Effector CD4-positive, alpha-beta T cell (primary cell): Measurements from ENCODE around the gene PPM1H.
"Not testable (repeated sequence)": the region's sequence is repeated elsewhere in the genome, so short reads cannot be mapped to it uniquely, and the experiment has no call there.

Source experiments
- DNase-seq: peaks from one replicate; pipeline ENCODE4 v3.0.0-alpha.2; 2020

Gene PPM1H

DNA sequence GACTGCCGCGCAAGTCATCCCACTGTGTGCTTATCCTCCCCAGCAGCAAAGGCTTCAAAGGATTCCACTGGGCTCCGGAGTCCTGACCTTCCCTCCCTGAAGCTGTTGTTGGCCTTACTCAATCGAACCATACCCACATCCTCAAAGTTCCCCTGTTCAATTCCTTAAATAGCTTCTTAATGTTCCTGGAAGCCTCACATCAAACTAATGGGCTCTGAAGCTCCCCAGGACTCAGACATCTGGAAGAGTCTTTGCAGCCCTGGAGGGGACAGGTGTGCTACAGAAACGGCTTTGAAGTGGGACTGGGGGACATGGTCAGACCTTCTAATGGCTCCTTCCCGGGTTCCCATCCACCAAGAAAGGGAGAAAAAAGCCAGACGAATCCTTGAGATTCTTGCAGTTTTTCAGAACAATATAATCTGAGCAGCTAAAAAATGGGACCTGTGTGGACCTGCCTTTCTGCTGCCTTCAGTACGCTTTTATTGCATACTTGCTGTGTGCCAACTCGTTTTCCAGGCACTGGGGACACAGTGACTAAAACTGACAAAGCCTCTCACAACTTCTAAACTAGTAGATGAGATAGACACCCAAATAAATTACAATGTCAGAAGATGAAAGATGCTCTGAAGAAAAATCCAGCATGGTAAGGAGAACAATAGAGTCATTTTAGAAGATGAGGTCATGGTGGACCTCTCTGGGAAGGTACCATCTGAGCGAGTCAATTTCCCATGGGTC lies 263.8 kb downstream of the PPM1H start:
- DNase-seq, result no peak

DNA sequence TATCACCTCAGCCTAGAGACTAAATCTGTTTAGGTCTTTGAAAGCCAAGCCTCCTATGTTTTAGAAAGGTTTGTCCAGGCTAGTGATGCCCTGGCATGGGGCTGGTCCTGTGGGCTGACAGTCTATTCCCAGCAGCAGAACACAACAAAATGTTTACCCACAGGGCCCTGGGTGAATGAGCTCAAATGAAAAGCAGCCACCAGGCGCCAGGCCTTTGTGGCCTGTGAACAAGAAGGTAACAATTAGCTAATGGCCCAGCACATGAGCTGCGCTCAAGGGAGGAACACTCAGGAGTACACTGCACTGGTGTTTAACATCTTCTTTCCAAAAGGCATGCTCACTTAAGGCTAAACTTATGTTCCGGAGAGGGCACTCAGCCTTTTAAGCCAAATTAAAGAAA lies 266.2 kb downstream of the PPM1H start:
- DNase-seq, result no peak

GRCh38 chr12:62664951-62665350 lies 270.0 kb downstream of the PPM1H start:
- not testable (repeated sequence) for DNase-seq

GRCh38 chr12:62660756-62661155 lies 274.2 kb downstream of the PPM1H start:
- no peak for DNase-seq

- no peak for DNase-seq
Measured at GRCh38 chr12:62659453-62660295, 275.3 kb downstream of the PPM1H start.

- DNase-seq, result no peak
Measured at GRCh38 chr12:62658910-62659309, 276.0 kb downstream of the PPM1H start.

GRCh38 chr12:62657363-62657632 lies 277.7 kb downstream of the PPM1H start:
- no peak for DNase-seq

DNA sequence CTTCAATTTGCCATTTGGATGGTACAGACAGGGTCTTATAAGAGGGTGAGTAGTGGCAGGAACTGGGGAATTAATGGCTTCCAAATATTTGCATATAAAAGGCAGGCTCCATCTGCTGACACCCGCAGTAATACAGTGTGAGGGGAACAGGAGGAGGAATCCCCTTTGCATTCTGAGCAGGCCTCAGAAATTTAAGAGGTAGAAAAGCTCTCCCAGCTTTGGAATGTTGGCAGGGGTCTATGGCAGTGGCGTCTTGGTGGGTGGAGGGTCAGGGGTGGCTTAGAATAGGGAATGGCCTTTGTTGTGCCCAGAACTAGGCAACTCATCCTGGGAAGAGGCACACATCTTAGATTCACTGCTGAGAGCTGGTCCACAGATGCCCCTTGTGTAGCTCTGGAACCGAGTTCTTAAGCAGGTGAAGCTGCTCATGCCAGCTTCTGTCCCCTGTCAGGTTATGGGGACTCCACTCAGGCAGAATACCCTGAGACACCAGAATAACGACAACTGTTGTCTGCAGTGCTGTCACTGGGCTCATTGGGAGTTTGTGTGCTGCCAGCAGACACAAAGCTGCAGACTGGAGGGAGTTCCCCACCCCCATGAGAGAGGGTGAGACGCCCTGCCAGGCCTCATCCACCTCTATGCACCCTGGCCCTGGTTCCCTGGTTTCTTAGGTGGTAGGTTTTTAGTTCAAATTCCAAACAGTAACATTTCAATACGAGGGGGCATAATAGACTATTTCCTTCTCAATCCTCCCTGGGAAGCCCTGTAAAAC lies 278.2 kb downstream of the PPM1H start:
- no peak for DNase-seq

- no peak for DNase-seq
Measured at GRCh38 chr12:62655666-62656151, 279.2 kb downstream of the PPM1H start.

DNA sequence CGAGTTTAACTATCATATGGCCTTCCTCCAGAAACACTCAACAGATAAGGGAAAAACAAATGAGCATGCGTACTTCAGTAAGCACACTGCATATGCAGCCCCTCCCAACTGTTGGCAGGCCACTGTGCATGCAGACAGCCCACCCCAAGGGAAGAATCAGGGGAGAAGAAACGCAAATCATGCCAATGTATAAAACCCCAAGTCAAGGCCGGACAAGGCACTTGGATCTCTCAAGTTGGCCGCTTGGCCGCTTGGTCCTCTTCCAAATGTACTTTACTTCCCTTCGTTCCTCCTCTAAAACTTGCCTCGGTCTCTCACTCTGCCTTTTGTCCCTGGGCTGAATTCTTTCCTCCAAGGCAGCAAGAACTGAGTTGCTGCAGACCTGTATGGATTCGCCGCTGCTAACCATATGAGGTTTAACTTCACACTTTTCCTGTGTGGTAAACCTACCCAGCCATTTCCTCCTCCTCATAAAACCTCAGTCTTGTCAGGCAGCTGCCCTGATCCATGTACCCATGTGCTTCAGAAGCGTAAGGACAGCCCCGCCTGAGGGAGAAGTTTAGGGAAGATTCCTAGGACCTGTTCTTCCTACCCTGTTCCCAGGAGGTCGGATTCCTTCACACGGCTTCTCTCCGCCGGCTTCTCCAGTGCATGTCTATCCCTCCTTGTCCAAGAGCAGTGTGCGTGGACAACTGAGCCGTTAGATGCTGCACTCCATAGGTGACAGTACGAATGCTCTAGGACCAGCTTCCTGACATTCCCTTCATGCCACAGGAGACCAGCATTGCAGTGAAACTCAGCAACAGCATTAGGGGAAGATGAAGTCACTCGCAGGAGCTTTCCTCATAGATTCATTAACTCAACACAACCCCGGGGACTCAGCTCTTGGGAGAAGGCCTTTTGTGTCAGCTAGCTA lies 280.4 kb downstream of the PPM1H start:
- no peak for DNase-seq

DNA sequence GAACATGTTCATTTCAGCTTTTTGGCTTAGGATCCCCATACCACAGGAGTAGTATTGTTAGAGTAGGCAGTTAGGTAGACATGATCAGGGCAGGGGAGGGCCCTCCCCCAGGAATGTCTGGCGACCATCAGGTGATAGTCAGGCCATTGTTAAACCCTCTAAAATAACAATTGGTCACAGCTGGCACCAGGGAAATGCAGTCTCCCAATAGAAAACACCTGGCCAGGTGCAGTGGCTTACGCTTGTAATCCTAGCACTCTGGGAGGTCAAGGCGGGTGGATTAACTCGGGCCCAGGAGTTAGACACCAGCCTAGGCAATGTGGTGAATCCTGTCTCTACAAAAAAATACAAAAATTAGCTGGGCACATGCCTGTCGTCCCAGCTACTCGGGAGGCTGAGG lies 281.2 kb downstream of the PPM1H start:
- no peak for DNase-seq

- DNase-seq, result no peak
Measured at GRCh38 chr12:62653304-62653703, 281.6 kb downstream of the PPM1H start.

DNA sequence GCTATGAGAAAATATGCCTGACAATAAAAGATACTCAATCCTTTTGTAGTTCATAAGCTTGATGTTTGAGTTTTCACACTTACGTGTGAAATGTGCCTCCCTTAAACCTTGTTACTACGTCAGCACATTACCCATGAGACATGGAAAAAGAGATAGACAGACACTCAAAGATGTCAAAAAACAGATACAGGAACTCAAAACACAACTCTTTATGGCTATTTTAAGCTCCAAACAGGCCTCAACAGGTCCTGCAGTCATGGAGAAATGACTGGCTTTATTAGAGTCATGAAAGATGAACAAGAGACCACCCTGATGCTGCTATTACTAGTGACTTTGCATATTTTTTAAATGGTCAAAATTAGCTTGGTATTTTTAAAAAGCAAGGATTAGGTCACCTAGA lies 283.8 kb downstream of the PPM1H start:
- DNase-seq, result no peak

DNA sequence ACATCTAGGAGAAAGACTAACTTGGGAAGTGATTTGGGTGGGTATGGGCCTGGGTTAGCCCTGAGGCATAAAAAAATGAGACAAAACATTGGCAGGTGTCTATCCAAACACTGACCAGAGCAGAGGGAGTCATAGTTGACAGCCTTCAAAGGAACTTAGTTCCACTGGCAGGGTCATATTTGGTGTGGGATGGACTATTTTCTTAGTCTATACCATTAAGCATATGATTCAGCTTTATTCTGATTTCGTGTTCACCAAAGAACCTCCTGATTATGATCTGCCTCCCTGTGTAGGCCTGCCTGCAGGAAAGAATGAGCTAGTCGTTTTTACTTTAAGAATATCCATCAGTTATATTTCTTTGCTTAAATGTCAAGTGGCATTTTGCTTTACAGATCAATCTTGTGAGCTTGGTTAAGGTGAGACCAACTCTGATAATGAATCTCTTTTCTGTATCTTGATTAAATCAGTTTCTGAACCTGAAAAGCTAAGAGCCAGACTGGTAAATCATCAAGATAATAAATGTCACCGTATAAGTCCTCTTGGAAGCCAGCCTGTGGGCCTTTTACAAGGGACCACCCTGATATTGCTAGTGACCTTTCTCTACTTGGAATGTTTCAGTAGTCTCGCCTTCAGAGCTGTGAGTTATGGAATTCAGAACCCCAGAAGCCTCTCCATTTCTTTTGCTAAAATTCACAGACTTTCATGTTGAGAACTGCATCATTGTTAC lies 285.4 kb downstream of the PPM1H start:
- no peak for DNase-seq

DNA sequence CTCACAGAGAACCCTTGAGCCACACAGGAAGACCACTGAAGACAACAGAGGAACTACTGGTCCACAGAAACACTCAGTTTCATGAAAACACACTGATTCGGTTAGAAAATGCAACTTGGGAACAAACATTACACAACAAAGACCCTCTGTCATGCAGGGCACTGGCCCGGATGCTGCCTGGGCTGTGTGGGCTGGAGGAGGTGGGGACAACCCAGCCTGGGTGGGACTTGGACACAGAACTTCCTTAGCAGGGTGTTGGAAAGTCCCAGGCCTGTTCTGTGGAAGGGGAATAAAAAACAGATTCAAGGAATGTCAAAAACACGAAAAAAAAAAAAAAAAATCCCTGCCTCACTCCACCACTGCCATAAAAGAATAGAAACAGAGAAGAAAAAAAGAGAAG lies 287.4 kb downstream of the PPM1H start:
- DNase-seq, result no peak

GRCh38 chr12:62646566-62646965 lies 288.4 kb downstream of the PPM1H start:
- DNase-seq, result no peak

DNA sequence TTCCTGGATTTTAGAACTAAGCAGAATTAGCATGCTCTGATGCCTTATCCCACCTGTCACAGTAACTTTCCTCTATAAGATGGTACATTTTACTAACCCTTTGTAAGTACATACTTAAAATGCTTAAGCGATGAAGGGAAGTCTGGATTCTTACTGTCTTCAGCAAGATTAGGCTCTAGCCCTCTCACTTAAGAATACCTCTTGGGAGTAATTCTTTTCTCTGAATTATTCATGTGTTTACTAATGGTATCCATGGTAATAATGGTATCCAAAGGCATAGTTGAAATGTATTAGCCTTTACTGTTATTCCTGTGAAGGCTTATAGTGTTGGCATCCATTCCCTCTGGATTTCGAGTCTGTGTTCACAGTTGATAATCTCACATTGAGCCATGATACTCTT lies 291.5 kb downstream of the PPM1H start:
- no peak for DNase-seq

GRCh38 chr12:62642486-62642885 lies 292.5 kb downstream of the PPM1H start:
- DNase-seq, result no peak

DNA sequence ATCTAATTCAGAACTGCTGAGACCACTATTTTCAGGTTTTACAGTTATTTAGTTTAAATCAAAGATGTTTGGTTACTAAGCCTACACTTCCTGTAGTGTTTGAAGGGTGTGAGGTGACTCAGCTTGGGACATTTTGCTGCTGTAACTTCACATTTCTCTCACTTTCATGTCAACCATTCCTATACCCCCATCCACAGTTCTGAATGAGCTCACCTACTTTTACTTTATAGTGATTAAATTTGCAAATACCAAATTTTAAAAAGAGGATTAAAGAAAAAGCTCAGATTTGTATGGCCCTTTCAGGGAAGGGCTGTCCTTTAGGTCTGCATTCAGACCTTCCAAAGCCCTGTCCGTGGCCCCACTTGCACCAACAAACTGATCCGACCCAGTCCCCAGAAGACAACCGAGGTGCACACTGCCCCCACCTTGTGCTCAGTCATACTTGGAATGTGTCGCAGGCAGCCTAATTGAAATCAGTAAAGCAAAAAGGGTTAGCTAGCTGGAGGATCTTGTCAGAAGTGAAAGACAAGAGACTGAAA lies 294.0 kb downstream of the PPM1H start:
- DNase-seq, result no peak

GRCh38 chr12:62637679-62638078 lies 297.3 kb downstream of the PPM1H start:
- no peak for DNase-seq

- DNase-seq, result no peak
Measured at GRCh38 chr12:62635649-62636048, 299.3 kb downstream of the PPM1H start.
